AG09309 (cell line): ENCODE data around the gene ZNF692.
"Not testable (repeated sequence)": the region's sequence is repeated elsewhere in the genome, so short reads cannot be mapped to it uniquely, and the experiment has no call there.

Experiments
- DNase-seq: peaks from one replicate; pipeline ENCODE4 v3.0.0-alpha.2; 2010; ENCODE audit warnings: low read depth
- H3K4me3 ChIP-seq: 2 replicates; pipeline ENCODE4 v1.5.1; 2011; ENCODE audit warnings: mild to moderate bottlenecking, low read depth, low read length, moderate library complexity; ENCODE audit not compliant: control insufficient read depth
- CTCF ChIP-seq: IDR thresholded peaks from 2 replicates; pipeline ENCODE4 v1.5.1; 2011; ENCODE audit warnings: mild to moderate bottlenecking, low read depth, low read length, inconsistent platforms; ENCODE audit not compliant: insufficient read depth, control insufficient read depth; ENCODE audit errors: missing control alignments

ZNF692 gene

GRCh38 chr1:248890549-248891498 lies 31.9 kb upstream of the ZNF692 start:
- TF ChIP-seq CTCF: no peak
- H3K4me3 ChIP-seq: no peak overlapping the region
- no peak for DNase-seq

GRCh38 chr1:248889914-248890243 lies 31.0 kb upstream of the ZNF692 start:
- H3K4me3 ChIP-seq, DNase-seq: not testable (repeated sequence)

- DNase-seq: no peak
- no peak for TF ChIP-seq CTCF
- no peak overlapping the region for H3K4me3 ChIP-seq
Observed at GRCh38 chr1:248886237-248886895, 27.5 kb upstream of the ZNF692 start.

- TF ChIP-seq CTCF: no peak
- no peak for DNase-seq
- no peak overlapping the region for H3K4me3 ChIP-seq
Observed at GRCh38 chr1:248885646-248886045, 26.8 kb upstream of the ZNF692 start.

- DNase-seq: no peak
- no peak overlapping the region for H3K4me3 ChIP-seq
- no peak for TF ChIP-seq CTCF
Observed at GRCh38 chr1:248884632-248885295, 25.9 kb upstream of the ZNF692 start.

GRCh38 chr1:248882427-248882826 lies 23.5 kb upstream of the ZNF692 start:
- not testable (repeated sequence) for H3K4me3 ChIP-seq

GRCh38 chr1:248881261-248881660 lies 22.4 kb upstream of the ZNF692 start:
- DNase-seq: no peak
- TF ChIP-seq CTCF: no peak
- no peak overlapping the region for H3K4me3 ChIP-seq

More at GRCh38 chr1:248882427-248882826, 23.5 kb upstream of the ZNF692 start:
- DNase-seq: not testable (repeated sequence)
